ENCODE results near the gene FGFRL1.
A peak's percentile ranks its signal among the peaks of the same experiment; 100 is the strongest.
"Not testable (repeated sequence)": the region's sequence is repeated elsewhere in the genome, so short reads cannot be mapped to it uniquely, and the experiment has no call there.

Gene FGFRL1

GRCh38 chr4:973431-974397, 37.7 kb upstream of the FGFRL1 start, which contains the start of gene DGKQ:
Gene DGKQ (minus strand): TSS chr4:973569. CDS start chr4:973482, 87 bp downstream.
- peak; percentile 89 for DNase-seq (ENCODE audit: low read depth in 2 of 2)

DNA sequence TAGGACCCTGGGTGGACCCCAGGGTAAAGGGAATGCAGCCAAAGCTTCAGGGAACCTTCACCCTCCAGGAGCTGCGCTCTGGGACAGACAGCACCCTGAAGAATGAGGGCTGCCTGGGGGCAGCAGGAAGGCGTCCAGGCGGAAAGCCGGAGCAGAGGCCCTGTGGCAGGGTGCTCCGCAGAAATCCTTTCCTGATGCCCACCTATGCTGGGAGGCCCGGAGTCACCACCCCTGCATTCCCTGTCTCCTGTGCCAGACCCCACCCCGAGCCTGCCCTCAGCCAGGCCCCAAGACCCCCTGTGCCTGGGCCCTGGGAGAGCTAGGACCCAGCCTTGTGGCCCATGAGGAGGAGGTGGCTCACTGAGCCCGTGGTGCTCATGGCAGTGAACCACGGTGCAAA, 36.8 kb upstream of the FGFRL1 start:
- DNase-seq (ENCODE audit: low read depth in 2 of 2): no peak

- DNase-seq (ENCODE audit: low read depth in 2 of 2): not testable (repeated sequence)
Observed at GRCh38 chr4:976016-976415, 35.4 kb upstream of the FGFRL1 start.

DNA sequence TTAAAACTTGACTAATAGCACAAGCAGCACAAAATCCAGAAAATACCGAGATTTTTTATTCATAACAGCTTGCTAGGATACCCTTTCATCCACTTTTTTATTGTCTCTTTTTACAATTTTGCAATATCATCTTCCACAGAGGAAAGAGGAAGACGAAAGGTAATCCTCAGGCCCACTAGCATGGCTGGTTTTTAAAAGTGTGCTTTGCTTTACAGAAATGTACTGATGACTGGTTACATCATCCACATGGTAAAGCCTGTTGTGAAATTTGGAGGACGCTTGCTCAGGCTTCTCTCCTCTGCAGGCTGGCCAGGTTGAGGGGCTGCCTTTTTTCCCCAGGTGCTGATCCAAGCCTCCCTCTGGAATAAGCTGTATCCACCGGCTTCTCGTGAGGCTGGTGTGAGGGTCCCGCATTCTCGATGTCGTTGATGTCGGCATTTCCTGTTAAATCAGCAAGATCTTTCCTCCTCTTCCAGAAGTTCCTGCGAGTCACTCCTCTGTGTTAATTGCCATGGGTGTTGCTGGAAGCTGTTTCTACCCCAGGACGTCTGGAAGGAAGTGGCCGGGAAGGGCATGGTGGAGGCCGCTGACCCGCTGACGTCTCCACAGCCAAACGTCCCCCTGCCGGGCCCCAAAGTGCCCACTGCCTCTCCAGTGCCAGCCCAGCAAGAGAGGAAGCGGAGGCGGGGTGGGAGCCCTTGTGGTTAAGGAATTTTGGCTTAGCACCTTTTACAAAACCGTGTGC, 32.3 kb upstream of the FGFRL1 start:
- no peak for DNase-seq (ENCODE audit: low read depth in 2 of 2)

GRCh38 chr4:982291-982690, 29.1 kb upstream of the FGFRL1 start:
- no peak for DNase-seq (ENCODE audit: low read depth in 2 of 2)

DNA sequence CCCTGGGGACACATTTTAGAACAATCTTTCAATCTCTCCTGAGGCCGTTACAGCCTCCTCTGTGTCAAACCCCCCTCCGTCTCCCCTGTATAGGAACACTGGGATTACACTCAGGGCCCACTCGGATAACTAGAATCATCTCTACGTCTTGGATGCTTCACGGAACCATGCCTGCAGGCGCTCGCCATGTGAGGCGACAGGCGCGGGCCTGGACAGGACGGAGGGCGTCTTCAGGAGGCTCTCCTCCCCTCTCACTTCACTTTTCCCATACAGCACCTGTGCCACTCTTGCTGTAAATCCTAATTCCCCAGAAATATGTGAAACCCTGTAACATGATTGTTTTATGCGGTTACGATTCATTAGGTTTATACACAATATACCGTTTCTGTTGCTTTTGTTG, 28.6 kb upstream of the FGFRL1 start:
- DNase-seq (ENCODE audit: low read depth in 2 of 2): no peak

GRCh38 chr4:984336-985054, 26.9 kb upstream of the FGFRL1 start:
- no peak for DNase-seq (ENCODE audit: low read depth in 2 of 2)

DNA sequence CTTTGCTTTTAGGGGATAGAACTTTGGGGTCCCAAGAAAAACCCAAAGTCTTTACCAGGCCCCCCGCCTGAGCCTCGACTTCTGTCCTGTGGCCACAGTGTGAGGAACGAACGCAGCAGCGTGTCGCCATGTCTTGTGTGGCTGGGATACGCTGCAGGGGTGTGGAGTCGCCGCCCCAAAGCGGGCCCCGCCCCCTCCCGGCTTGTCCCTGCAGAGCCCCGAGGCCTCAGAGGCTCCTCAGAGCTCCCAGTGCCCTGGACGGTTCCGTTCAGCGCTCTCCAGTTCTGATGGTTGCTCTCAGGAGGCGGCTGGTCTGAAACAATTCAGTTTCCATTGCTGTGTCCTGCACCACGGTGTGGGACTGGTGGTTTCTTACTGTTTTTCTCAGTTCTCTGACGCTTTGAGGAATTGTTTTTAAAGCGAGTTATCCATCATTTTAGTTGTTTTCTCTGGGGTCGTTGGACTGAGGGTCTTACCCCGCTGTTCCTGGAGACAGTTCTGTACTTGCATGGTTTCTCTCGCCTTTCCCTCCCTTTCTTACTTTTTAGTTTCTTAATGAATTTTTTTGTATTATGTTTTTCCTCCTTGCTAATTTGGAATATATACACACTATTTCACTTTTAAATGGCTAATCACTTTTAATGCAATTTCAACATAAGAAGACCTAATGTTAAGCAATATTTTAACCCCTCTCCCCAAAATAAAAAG, 26.1 kb upstream of the FGFRL1 start:
- peak; percentile 56 to 78 for DNase-seq (ENCODE audit: low read depth in 2 of 2)

DNA sequence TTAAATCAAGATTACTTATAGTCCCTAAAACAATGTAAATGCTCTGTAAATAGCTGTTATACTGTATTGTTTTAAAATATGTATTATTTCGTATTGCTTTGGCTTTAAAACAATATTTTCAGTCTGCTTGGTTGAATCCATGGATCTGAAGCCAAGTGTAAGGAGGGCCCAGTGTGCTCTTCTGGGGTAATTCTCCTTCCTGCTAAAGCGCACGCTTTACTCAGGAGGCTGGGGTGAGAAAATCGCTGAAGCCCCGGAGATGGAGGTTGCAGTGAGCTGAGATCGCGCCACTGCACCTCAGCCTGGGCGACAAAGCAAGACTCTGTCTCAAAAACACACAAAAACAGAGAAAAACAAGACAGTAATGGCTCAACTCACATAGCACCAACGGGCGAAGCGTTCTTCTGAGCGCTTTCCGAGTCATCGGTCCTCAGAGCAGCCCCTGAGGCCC, 25.0 kb upstream of the FGFRL1 start:
- DNase-seq (ENCODE audit: low read depth in 2 of 2): no peak

DNA sequence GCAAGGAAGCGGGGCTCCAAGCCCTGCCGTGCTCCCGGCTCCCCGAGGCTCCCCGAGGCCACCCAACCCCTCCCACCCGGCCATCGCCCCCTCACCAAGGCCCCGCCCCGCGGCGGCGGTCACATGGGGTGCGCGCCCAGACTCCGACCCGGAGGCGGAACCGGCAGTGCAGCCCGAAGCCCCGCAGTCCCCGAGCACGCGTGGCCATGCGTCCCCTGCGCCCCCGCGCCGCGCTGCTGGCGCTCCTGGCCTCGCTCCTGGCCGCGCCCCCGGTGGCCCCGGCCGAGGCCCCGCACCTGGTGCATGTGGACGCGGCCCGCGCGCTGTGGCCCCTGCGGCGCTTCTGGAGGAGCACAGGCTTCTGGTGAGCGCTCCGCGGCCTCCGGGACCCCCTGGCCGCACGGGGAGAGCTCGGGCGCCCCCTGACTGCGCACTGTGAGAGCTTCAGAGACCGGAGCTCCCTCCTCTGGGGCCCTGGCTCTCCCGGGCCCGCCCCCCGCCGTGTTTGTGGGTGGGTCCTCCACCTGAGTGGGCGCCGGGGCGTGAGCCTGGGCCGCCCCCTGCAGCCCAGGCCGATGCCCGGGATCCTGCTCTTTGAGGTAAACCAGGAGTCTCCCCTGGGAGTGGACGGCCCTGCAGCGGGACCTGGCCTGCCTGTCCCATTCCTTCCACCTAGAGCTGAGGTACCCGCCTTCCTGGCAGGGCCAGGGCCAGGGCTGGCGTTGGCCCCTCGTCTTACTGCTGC, 24.4 kb upstream of the FGFRL1 start, which contains the start of gene IDUA:
TSS of gene IDUA (plus strand) at position 166 of the 745 bp plus-strand sequence. CDS start at position 207, 41 bp downstream.
- peak; percentile 80 to 82 for DNase-seq (ENCODE audit: low read depth in 2 of 2)

DNA sequence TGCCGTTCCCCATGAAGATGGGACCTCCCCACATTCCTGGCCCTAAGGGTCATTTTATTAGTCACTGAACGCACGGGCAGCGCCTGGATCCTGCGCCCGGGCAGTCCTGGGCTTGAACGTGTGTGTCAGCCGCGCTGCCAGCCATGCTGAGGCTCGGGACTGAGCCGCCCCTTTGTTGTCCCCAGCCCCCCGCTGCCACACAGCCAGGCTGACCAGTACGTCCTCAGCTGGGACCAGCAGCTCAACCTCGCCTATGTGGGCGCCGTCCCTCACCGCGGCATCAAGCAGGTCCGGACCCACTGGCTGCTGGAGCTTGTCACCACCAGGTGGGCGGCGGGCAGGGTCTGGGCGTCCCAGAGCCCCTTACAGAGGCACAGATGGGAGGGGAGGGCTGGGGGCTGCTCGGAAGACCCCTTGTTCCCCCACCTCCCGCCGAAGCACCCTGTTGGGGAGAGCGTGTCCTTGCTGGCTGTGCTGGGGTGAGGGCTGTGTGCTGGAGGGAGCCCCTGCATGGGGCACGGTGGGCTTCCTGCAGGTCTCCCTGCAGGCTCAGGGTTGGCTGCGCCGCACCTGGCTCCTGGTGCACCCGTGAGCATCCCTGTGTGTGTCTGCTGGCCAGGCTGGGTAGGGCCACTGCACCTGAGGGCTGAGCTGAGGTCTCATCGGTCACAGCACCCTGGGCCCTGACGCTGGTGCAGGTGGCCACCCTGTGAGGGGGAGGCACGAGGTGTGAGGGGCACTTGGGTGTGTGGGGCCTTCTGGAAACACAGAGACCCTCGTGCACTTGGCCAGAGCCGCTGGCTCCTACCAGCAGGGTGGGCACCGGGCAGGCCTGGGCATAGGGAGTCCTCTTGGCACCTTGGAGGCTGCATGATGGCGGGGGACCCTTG, 23.6 kb upstream of the FGFRL1 start:
- no peak for DNase-seq (ENCODE audit: low read depth in 2 of 2)

GRCh38 chr4:988726-989721, 22.4 kb upstream of the FGFRL1 start:
- DNase-seq (ENCODE audit: low read depth in 2 of 2): no peak

DNA sequence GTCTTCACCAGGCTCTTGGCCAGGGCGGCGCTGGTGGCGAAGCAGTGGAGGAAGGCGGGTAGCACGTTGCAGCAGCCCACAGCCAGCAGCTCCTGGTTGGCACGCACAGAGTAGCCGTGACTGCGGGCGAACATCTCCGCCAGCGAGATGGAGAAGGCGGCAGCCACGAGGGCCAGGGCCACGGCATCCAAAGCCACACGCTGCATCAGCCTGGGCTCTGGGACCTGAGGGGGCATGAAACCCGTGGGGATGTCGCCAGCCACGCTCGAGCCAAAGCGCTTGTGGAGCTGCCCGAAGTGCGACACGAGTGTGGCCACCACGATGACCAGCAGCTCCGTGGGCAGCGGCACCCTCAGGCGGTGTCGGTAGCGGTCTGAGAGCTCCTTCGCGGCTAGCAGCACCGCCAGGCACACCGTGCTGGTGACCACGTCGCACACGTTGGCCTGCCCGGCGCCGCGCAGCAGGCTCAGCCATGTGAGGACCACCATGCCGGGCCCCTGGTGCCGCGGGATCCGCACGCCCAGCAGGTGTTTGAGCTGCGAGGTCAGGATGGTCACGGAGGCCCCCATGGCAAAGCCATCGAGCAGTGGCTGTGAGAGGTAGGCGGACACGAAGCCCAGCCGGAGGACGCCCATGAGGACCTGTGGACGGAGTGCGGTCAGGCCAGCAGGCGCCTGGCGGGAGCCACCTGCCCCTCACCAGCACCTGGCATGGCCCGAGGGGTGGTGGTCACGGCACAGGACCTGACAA, 21.5 kb upstream of the FGFRL1 start:
- no peak for DNase-seq (ENCODE audit: low read depth in 2 of 2)

- DNase-seq (ENCODE audit: low read depth in 2 of 2): no peak
Observed at GRCh38 chr4:990746-991367, 20.6 kb upstream of the FGFRL1 start.

- no peak for DNase-seq (ENCODE audit: low read depth in 2 of 2)
Observed at GRCh38 chr4:991451-992296, 19.8 kb upstream of the FGFRL1 start.

Measured in stimulated activated CD4-positive, alpha-beta T cell treated with anti-CD3 and anti-CD28 coated beads, Interleukin-1b, Interleukin-23, amount 100 ng/mL, for 4 hours (primary cell).